Placental epithelial cell (primary cell): ENCODE data around the gene SCFD2. TPM values are rescaled to one million over a fixed set of nuclear protein-coding genes. Genes with fewer than 3 reads are reported as not detected.

Experiments used
- small RNA-seq: library from RNA; depleted of rRNA; stranded (forward); fragments of <200 nt; gene quantifications from one replicate; pipeline ENCODE3, GENCODE V24; 2012
- total RNA-seq: library from RNA; depleted of rRNA; stranded (reverse); fragments of >200 nt; gene quantifications from 2 replicates; pipeline ENCODE4 v1.2.3, GENCODE V29; 2012

Gene SCFD2
- total RNA-seq = 15.7 and 22.6 TPM in 2 replicates

DNA sequence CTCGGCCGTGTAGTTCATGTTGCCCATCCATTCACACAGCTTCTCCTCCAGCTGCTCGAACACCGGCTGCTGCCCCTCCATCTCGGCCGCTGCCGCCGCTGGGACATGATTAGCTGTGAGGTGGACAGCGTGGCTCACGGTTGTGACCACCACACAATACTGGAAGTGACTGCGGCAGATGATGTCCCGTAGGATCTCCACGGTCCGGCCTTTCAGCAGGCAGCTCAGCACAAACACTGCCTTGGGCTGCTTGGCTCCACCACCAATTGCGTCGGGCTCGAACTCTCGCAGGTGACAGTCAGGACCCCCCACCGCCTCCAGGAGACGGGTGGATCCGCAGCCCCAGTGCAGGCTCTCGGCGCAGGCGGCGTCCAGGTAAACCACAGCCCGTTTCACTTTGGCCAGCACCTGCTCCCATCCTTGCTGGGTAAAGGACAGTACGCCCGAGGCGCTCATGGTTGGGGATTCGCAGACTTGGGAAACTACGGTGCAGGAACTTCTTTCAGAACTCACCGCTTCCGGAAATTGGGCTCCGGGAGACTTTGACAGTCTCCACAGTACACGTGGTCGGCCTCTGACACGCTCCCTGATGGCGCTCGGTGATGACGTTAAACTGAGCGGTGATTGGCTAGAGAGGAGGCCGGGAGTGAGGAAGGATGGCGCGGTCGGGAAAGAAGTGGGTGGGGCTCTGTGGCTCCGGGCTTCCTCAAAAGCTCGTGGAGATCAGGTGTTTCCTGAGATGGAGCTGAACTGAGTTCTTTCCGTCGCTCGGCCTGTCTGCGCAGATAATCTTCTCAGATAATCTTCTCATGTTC is at the start of gene SCFD2:
Gene SCFD2 (minus strand): TSS at position 576 of the 815 bp plus-strand sequence.

DNA sequence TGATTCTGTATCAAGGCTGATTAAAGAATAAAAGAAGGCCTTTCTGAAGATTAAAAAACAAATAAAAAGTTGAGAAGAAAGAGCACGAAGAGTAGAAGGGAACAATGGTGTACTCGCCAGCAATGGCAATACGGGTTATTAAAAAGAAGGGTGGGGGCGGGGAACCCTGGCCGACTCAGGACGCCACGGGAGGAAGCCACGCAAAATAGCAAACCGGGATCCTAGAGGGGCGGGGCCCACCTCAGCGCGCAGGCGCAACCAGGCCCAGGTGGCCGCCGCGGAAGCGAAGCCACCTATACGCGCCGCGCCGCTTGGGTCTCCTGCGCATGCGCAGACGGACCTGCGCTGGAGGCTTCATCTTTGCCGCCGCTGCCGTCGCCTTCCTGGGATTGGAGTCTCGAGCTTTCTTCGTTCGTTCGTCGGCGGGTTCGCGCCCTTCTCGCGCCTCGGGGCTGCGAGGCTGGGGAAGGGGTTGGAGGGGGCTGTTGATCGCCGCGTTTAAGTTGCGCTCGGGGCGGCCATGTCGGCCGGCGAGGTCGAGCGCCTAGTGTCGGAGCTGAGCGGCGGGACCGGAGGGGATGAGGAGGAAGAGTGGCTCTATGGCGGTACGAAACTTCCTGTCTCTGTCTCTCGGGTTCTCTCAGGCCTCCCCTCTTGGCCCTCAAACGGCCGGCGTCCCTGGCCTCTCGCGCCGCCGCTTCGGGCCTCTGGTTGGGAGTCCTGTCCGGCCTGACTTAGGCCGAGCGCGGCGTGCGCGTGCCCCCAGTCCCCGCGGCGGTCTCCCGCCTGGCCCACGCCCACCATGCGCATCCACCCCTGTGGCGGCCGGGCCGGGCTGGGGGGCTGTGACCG is 11.7 kb upstream of the SCFD2 start, which contains the start of gene FIP1L1:
Gene FIP1L1 (plus strand): TSS at position 323 of the 852 bp plus-strand sequence. CDS start 198 bp downstream, at position 521.

DNA sequence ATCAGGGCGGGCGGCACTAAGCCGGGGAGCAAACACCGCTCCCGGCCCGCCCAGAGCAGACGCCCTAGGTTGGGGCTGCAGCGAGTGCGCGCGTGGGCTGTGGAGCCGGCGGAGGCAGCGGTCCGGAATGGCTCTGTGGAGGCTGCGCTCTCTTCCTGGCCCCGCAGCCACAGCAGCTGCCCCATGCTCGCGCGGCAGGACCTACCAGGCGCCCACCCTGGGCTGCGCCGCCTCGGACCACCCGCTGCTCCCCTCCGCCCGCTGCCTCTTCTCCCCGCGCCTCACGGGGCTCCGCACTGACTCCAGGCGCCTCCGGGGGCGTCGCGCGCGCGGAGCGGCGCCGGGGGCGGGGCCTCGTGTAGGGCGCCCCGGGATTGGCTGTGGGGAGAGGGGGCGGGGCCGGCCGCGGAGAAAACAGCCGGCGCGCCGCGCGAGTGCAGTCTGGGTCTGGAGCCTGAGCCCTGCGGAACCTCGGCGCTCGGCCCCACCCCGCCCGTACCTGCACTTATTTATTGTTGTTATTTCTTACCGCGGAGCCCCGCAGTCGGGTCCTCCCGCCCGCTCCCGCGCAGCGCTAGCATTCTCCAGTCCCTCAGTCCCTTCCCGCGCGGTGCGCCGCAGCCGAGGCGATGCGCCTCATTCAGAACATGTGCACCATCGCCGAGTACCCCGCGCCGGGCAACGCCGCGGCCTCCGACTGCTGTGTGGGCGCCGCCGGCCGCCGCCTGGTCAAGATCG is 503.8 kb downstream of the SCFD2 start, which contains the start of gene RASL11B:
Gene RASL11B (plus strand): TSS at position 439 of the 738 bp plus-strand sequence. CDS start 191 bp downstream, at position 630.

Small RNA genes lying within 50 kb of the gene (small RNA-seq; reads per million reads assigned to genes)
- gene RNU6-310P = not detected

Other genes starting within 250 kb of the SCFD2 start
- gene FIP1L1, start 11.6 kb upstream of the SCFD2 start, total RNA-seq = 43.9 and 55.0 TPM in 2 replicates
- under 0.01 and 0.22 TPM in 2 replicates for gene LNX1, start 225.4 kb upstream of the SCFD2 start, total RNA-seq